Measurements from ENCODE around the gene GCNT4.

- TF ChIP-seq CTCF (IDR thresholded peaks at IDR 0.05 in 4 of 5, conservative IDR thresholded peaks at IDR 0.05 in 1 of 5) (no peak), POLR2A (IDR thresholded peaks at IDR 0.05) (no peak)
Measured at GRCh38 chr5:75089137-75089536, 36.8 kb upstream of the GCNT4 start.

All from gastrocnemius medialis (tissue), 4 donors.